ENCODE results near the gene CDH3. TPM values are rescaled to one million over a fixed set of nuclear protein-coding genes. Genes with fewer than 3 reads are reported as not detected.

CDH3 gene
- total RNA-seq, 1 donor from 2014 or later: 0.08 TPM

DNA sequence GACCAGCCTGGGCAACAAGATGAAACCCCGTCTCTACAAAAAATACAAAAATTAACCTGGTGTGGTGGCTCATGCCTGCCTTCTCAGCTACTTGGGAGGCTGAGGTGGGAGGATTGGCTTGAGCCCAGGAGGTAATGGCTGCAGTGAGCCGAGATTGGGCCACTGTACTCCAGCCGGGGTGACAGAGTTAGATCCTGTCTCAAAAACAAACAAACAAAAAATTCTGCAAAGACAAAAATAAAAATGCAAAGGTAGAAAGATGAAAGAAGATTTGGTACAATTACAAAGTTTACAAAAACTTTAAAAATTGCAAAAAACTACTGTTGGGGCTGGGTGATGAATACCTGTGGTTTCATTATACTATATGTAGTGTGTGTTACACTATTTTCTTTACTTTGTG is 86.5 kb downstream of the CDH3 start:
- Histone ChIP-seq H3K27me3 (ENCODE audit: low read depth) (peaks cover 76% of the 10 kb centered on the region), H3K27ac (replicated peaks) (no peak overlapping the region), H3K9me3 (replicated peaks) (no peaks in the 10 kb centered on the region), H3K4me3 (no peak overlapping the region), H3K4me1 (no peaks in the 10 kb centered on the region), H3K36me3 (no peaks in the 10 kb centered on the region)
- no peak for DNase-seq
- intact Hi-C loops (cut with micrococcal nuclease): no loop called here
- TF ChIP-seq, protein P1, sequence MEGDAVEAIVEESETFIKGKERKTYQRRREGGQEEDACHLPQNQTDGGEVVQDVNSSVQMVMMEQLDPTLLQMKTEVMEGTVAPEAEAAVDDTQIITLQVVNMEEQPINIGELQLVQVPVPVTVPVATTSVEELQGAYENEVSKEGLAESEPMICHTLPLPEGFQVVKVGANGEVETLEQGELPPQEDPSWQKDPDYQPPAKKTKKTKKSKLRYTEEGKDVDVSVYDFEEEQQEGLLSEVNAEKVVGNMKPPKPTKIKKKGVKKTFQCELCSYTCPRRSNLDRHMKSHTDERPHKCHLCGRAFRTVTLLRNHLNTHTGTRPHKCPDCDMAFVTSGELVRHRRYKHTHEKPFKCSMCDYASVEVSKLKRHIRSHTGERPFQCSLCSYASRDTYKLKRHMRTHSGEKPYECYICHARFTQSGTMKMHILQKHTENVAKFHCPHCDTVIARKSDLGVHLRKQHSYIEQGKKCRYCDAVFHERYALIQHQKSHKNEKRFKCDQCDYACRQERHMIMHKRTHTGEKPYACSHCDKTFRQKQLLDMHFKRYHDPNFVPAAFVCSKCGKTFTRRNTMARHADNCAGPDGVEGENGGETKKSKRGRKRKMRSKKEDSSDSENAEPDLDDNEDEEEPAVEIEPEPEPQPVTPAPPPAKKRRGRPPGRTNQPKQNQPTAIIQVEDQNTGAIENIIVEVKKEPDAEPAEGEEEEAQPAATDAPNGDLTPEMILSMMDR (IDR thresholded peaks at IDR 0.05; ENCODE audit: borderline replicate concordance): no peak

GRCh38 chr16:68732042-68732680 is 87.1 kb downstream of the CDH3 start:
- DNase-seq: no peak
- no peak overlapping the region for H3K4me3 ChIP-seq
- H3K27ac ChIP-seq (replicated peaks): no peak overlapping the region
- H3K36me3 ChIP-seq: no peaks in the 10 kb centered on the region
- TF ChIP-seq, protein P1 (IDR thresholded peaks at IDR 0.05; ENCODE audit: borderline replicate concordance): no peak
- intact Hi-C loops (cut with micrococcal nuclease): no loop called here
- no peaks in the 10 kb centered on the region for H3K9me3 ChIP-seq (replicated peaks)
- H3K27me3 ChIP-seq (ENCODE audit: low read depth): peaks cover 76% of the 10 kb centered on the region
- H3K4me1 ChIP-seq: peaks cover 4% of the 10 kb centered on the region

DNA sequence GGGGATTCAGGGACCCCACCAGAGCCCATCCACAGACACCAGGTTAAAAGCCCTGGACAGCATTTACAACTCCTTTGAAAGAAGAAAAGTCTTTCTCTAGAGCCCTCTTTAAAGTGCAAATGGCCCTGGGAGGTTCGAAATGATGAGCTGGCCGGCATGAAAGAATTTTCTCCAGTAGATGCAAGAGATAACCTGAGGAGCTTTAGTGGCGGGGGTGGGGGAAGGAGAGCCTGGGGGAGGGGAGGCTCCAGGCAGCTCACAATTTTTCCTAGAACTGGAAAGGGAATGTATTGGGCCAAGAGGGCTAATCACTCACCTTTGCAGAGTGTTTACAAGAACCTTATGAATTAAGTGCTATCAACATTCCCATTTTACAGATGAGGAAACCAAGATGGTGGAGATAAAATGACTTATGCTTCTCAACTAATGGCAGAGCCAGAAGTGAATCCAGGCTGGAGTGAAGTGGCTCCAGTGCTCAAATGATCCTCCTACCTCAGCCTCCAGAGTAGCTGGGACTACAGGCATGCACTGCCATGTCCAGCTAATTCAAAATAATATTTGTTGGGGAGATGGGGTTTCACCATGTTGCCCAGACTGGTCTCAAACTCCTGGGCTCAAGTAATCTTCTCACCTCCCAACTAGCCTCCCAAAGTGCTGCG is 87.8 kb downstream of the CDH3 start:
- Histone ChIP-seq H3K27me3 (ENCODE audit: low read depth) (peaks cover 76% of the 10 kb centered on the region), H3K4me3 (no peak overlapping the region), H3K27ac (replicated peaks) (no peak overlapping the region), H3K36me3 (no peaks in the 10 kb centered on the region), H3K9me3 (replicated peaks) (no peaks in the 10 kb centered on the region), H3K4me1 (peaks cover 11% of the 10 kb centered on the region)
- TF ChIP-seq, protein P1 (IDR thresholded peaks at IDR 0.05; ENCODE audit: borderline replicate concordance): no peak
- no peak for DNase-seq
- intact Hi-C loops (cut with micrococcal nuclease): no loop called here

GRCh38 chr16:68733570-68733969 is 88.5 kb downstream of the CDH3 start:
- peaks cover 79% of the 10 kb centered on the region for H3K27me3 ChIP-seq (ENCODE audit: low read depth)
- TF ChIP-seq, protein P1 (IDR thresholded peaks at IDR 0.05; ENCODE audit: borderline replicate concordance): no peak
- intact Hi-C loops (cut with micrococcal nuclease): no loop called here
- H3K4me3 ChIP-seq: no peak overlapping the region
- H3K27ac ChIP-seq (replicated peaks): no peak overlapping the region
- H3K4me1 ChIP-seq: peaks cover 13% of the 10 kb centered on the region
- DNase-seq: no peak
- no peaks in the 10 kb centered on the region for H3K9me3 ChIP-seq (replicated peaks)
- H3K36me3 ChIP-seq: no peaks in the 10 kb centered on the region

DNA sequence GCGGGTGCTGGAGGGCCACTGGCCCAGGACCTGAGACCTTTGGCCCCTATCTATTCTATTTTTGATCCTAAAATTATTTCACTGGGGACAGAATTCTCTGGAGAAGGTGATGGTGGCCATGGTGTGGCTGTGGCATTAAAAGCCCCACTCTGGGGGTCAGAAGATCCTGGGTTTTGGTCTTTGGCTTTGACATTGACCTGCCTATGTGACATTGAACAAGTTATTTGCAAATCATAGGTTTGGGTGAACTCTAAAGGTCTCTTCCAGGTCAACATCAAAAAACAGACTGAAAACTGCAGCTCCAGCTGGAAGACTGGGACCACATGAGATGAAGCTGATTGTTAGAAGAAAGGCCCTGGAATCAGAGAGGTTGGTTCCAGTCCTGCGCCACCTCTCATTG is 89.7 kb downstream of the CDH3 start:
- intact Hi-C loops (cut with micrococcal nuclease): no loop called here
- DNase-seq: no peak
- TF ChIP-seq, protein P1 (IDR thresholded peaks at IDR 0.05; ENCODE audit: borderline replicate concordance): no peak
- Histone ChIP-seq H3K27ac (replicated peaks) (no peak overlapping the region), H3K4me3 (no peak overlapping the region), H3K27me3 (ENCODE audit: low read depth) (peaks cover 78% of the 10 kb centered on the region), H3K9me3 (replicated peaks) (no peaks in the 10 kb centered on the region), H3K36me3 (no peaks in the 10 kb centered on the region), H3K4me1 (peaks cover 13% of the 10 kb centered on the region)

All from left ventricle myocardium inferior (tissue), 1 donor.